ENCODE data around the gene TLE1. TPM values are rescaled to one million over a fixed set of nuclear protein-coding genes. Genes with fewer than 3 reads are reported as not detected.
"Not testable (repeated sequence)": the region's sequence is repeated elsewhere in the genome, so short reads cannot be mapped to it uniquely, and the experiment has no call there.

The TLE1 gene
- total RNA-seq, 4 donors from 2014 or later: 43.6 to 86.2 (median 68.2) TPM

DNA sequence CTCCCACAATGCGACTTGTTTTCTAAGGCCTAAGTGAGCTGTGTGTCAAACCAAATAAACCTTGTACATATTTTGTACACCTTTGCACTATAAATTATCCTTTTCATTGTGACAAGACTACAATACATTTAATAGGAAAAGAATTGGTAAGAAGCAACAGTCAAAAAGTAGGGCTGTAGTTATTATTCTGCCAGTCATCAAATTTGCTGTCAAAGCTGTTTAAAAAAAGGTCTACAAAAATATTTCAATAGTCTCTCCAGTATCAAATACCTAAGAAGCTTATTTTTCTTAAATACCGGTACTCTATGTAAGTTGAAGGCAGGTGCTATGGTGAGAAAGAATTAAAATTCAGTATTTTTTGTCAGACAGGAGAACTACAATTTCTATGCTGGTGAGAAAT, 40.5 kb downstream of the TLE1 start:
- Histone ChIP-seq H3K4me1 (peaks cover 0 to 24% (median 7%) of the 10 kb centered on the region in 3 donors), H3K27ac (no peak overlapping the region), H3K27me3 (no peaks in the 10 kb centered on the region), H3K4me3 (no peak overlapping the region), H3K9me3 (no peaks in the 10 kb centered on the region), H3K36me3 (peaks cover 0 to 32% of the 10 kb centered on the region in 2 donors)
- whole genome bisulfite sequencing, 2 donors (ENCODE audit: low coverage in 1 of 2): 69 to 78% methylated on average over 2 of the region's 2 CpGs
- no peak for ATAC-seq
- TF ChIP-seq POLR2A (IDR thresholded peaks at IDR 0.05) (no peak), EP300 (IDR thresholded peaks at IDR 0.05) (no peak)

DNA sequence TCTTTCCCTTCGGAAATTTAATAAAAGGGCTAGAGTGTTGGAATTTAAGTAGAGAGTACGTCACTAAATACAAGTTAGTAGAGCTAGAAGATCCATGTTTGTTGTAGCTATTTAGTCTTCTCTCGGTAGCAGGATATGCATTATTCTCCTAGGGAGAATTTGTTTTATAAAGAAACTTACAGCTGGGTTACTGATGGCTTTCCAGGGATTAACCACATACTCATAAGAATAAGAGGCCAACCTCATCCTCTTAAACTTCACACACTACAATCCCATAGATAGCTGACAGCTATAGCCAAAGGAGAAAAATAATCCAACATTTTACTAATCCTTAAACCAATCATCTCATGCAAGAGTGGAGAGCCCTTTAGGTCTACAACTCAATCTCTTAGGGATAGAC, 43.0 kb downstream of the TLE1 start:
- TF ChIP-seq, protein P1, sequence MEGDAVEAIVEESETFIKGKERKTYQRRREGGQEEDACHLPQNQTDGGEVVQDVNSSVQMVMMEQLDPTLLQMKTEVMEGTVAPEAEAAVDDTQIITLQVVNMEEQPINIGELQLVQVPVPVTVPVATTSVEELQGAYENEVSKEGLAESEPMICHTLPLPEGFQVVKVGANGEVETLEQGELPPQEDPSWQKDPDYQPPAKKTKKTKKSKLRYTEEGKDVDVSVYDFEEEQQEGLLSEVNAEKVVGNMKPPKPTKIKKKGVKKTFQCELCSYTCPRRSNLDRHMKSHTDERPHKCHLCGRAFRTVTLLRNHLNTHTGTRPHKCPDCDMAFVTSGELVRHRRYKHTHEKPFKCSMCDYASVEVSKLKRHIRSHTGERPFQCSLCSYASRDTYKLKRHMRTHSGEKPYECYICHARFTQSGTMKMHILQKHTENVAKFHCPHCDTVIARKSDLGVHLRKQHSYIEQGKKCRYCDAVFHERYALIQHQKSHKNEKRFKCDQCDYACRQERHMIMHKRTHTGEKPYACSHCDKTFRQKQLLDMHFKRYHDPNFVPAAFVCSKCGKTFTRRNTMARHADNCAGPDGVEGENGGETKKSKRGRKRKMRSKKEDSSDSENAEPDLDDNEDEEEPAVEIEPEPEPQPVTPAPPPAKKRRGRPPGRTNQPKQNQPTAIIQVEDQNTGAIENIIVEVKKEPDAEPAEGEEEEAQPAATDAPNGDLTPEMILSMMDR (IDR thresholded peaks at IDR 0.05): no peak
- TF ChIP-seq EP300 (IDR thresholded peaks at IDR 0.05): no peak
- H3K36me3 ChIP-seq: peaks cover 0 to 33% of the 10 kb centered on the region in 2 donors
- no peaks in the 10 kb centered on the region for H3K27me3 ChIP-seq
- no peaks in the 10 kb centered on the region for H3K9me3 ChIP-seq
- 81 to 86% methylated on average over 3 of the region's 3 CpGs for WGBS, 2 donors (ENCODE audit: low coverage in 1 of 2)
- H3K4me3 ChIP-seq: no peak overlapping the region
- H3K27ac ChIP-seq: no peak overlapping the region
- peaks cover 0 to 24% (median 7%) of the 10 kb centered on the region in 3 donors for H3K4me1 ChIP-seq
- ATAC-seq: no peak

DNA sequence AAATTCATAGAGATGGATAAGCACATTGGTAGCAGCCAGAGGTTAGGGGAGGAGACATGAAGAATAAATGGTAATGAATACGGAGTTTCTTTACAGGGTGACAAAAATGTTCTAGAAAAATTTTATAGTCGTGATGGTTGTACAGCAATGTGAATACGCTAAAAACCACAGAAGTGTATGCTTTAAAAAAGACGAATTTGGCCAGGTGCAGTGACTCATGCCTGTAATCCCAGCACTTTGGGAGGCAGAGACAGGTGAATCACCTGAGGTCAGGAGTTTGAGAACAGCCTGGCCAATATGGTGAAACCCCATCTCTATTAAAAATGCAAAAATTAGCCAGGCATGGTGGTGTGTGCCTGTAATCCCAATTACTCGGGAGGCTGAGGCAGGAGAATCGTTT, 44.8 kb downstream of the TLE1 start:
- peaks cover 0 to 17% of the 10 kb centered on the region in 2 donors for H3K36me3 ChIP-seq
- H3K9me3 ChIP-seq, H3K4me1 ChIP-seq, H3K27ac ChIP-seq, ATAC-seq, H3K4me3 ChIP-seq, H3K27me3 ChIP-seq: not testable (repeated sequence)
- 70 to 72% methylated on average over 4 of the region's 6 CpGs for WGBS, 2 donors (ENCODE audit: low coverage in 1 of 2)

DNA sequence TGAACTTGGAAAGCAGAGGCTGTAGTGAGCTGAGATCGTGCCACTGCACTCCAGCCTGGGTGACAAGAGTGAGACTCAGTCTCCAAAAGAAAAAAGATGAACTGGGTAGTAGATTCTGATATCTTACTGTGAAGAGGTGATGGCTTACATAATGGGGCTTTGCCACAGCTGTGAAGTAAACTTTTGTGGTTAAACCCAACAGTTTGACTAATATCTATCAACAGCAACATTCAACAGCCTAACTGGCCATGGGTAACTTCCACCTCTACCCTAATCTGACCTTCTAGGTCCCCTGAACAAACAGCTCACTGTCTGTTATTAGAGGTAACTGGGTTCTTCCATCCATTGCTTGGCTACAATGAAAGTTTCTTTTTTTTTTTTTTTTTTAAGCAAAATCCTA, 52.1 kb downstream of the TLE1 start:
- 100% methylated on average over 1 of the region's 1 CpG; no CpG with 5 or more reads in 1 of the 2 donors for WGBS, 2 donors (ENCODE audit: low coverage in 1 of 2)
- Histone ChIP-seq H3K27me3 (no peaks in the 10 kb centered on the region), H3K27ac (no peak overlapping the region), H3K9me3 (no peaks in the 10 kb centered on the region), H3K36me3 (peaks cover 0 to 14% of the 10 kb centered on the region in 2 donors), H3K4me3 (no peak overlapping the region), H3K4me1 (peaks cover 7 to 44% (median 9%) of the 10 kb centered on the region in 3 donors)
- ATAC-seq: no peak
- no peak for TF ChIP-seq POLR2A (IDR thresholded peaks at IDR 0.05)
- TF ChIP-seq POLR2AphosphoS5 (IDR thresholded peaks at IDR 0.05): no peak
- TF ChIP-seq EP300 (IDR thresholded peaks at IDR 0.05): no peak
- TF ChIP-seq, protein P1 (IDR thresholded peaks at IDR 0.05): no peak

DNA sequence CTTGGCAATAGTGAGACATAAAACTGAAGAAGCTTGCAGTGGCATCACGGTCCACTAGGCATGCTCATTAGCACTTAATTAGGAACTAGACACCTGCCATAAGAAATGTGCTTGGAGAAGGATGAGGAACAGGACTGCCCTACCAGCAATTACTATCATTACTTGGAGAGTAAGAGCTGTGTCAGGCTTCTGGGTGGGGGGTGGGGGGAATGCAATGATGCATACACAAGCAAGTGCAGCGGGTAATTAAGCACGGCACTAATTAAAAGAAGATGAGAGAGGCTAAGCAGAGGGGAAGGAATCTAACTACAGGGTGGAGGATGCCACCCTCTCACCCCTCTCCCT, 53.1 kb downstream of the TLE1 start:
- H3K27me3 ChIP-seq: no peaks in the 10 kb centered on the region
- ATAC-seq: no peak
- H3K9me3 ChIP-seq: no peaks in the 10 kb centered on the region
- 70 to 84% methylated on average over 2 to 3 of the region's 3 CpGs for WGBS, 2 donors (ENCODE audit: low coverage in 1 of 2)
- peaks cover 0 to 24% of the 10 kb centered on the region in 2 donors for H3K36me3 ChIP-seq
- H3K27ac ChIP-seq: no peak overlapping the region
- H3K4me3 ChIP-seq: no peak overlapping the region
- H3K4me1 ChIP-seq: peaks cover 7 to 44% (median 9%) of the 10 kb centered on the region in 3 donors
- TF ChIP-seq, protein P1 (IDR thresholded peaks at IDR 0.05): no peak
- no peak for TF ChIP-seq POLR2A (IDR thresholded peaks at IDR 0.05)
- TF ChIP-seq POLR2AphosphoS5 (IDR thresholded peaks at IDR 0.05): no peak
- no peak for TF ChIP-seq EP300 (IDR thresholded peaks at IDR 0.05)

DNA sequence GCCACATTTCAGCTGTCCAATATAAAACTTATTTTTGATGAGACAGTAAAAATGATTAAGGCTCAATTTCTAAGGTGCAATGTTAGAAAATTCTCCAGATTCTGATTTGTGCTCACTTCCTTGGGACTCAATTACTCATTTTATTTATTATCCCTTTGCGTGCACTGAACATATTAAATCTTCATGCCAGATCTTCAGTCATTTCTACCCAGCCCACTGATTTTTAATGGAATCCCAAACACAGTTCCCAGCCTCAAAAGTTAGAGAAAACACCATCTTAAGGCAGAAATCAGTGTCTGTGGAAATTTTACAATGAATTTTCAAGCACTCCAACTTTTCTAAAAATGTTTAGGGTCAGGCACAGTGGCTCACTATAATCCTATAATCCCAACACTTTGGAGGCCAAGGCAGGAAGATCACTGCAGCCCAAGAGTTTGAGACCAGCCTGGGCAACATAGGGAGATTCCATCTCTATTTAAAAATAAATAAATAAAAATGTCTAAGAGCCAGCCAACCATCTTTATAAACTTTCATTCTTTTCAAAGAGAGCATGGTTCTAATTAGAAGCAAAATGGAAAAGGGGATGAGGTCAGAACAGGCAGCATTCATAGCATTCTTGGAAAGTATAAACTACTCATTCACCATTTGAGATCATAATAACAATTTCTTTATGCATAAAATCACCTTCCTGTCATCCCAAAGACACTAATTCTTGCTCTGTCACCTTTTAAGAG, 53.7 kb downstream of the TLE1 start:
- no peak overlapping the region for H3K27ac ChIP-seq
- H3K27me3 ChIP-seq: no peaks in the 10 kb centered on the region
- H3K9me3 ChIP-seq: no peaks in the 10 kb centered on the region
- no peak overlapping the region for H3K4me3 ChIP-seq
- TF ChIP-seq, protein P1 (IDR thresholded peaks at IDR 0.05): no peak
- TF ChIP-seq EP300 (IDR thresholded peaks at IDR 0.05): no peak
- no peak for TF ChIP-seq POLR2AphosphoS5 (IDR thresholded peaks at IDR 0.05)
- no peak for TF ChIP-seq POLR2A (IDR thresholded peaks at IDR 0.05)
- H3K4me1 ChIP-seq: peaks cover 7 to 44% (median 9%) of the 10 kb centered on the region in 3 donors
- WGBS, 2 donors (ENCODE audit: low coverage in 1 of 2): 88 to 90% methylated on average over 1 of the region's 1 CpG
- peaks cover 0 to 28% of the 10 kb centered on the region in 2 donors for H3K36me3 ChIP-seq
- ATAC-seq: no peak

Data from gastroesophageal sphincter (tissue), 4 donors.